Cardiac fibroblast (primary cell): Measurements from ENCODE around the gene CABCOCO1.

Experiments
- DNase-seq, 2 donors: peaks; one replicate each; pipeline versions ENCODE4 v3.0.0 to v3.0.0-alpha.2; 2010; ENCODE audit warnings: low read depth in 2 of 2
- H3K4me3 ChIP-seq, 2 donors: replicated peaks in 1 of 2; 1 replicate in 1 of 2; 2 replicates in 1 of 2; pipeline ENCODE4 v1.5.1; 2011; ENCODE audit warnings: low read depth in 2 of 2, low read length in 2 of 2, mild to moderate bottlenecking in 2 of 2, moderate library complexity in 1 of 2
- TF ChIP-seq, protein P1 (sequence below): IDR thresholded peaks from one replicate; pipeline ENCODE4 v1.5.1; 2011; ENCODE audit warnings: low read depth, mild to moderate bottlenecking, low read length, inconsistent platforms

The CABCOCO1 gene

DNA sequence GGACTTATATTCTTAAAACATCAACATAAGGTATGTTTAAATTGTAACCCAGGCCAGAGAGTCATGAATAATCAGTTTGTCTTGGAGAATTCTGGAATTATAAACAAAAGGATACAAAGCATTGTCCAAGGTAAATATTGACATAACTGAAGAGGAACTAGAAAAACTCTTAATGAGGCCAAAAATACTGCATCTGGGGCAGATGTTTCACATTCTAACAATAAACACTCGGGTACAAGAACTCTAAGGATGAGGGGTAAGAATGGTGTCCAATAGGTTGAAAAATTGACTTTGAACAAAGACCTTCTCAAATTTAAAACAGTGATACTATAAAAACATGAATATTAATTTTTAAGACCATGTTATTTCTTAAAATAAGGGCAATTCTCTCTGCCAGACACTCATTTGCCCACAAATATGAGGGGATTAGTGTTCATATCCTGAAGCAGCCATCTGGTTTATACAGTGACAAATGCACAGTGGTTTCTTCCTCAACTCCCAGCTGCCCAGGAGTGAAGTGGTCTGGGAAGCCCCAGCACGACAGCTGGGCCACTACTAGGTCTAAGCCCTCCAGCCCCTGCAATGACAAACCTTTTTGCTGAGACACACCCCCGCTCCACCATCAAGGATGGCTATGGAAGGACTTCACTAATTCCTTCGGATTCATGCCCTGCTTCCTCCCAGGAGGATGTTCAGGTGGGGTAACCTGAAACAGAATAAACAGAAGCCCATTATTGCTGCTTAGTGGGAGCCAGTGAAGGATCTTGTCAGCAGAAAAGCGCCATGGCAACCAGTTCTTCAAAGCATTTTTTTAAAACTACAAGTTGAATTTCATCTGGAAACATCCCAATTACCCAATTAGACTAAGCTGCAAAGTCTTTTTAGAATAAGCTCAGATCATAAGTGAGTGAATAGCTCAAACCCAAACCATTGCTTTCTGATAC, 131.3 kb downstream of the CABCOCO1 start:
- no peak overlapping the region for H3K4me3 ChIP-seq
- DNase-seq, result peak; percentile 43 to 67
- TF ChIP-seq, protein P1, sequence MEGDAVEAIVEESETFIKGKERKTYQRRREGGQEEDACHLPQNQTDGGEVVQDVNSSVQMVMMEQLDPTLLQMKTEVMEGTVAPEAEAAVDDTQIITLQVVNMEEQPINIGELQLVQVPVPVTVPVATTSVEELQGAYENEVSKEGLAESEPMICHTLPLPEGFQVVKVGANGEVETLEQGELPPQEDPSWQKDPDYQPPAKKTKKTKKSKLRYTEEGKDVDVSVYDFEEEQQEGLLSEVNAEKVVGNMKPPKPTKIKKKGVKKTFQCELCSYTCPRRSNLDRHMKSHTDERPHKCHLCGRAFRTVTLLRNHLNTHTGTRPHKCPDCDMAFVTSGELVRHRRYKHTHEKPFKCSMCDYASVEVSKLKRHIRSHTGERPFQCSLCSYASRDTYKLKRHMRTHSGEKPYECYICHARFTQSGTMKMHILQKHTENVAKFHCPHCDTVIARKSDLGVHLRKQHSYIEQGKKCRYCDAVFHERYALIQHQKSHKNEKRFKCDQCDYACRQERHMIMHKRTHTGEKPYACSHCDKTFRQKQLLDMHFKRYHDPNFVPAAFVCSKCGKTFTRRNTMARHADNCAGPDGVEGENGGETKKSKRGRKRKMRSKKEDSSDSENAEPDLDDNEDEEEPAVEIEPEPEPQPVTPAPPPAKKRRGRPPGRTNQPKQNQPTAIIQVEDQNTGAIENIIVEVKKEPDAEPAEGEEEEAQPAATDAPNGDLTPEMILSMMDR, result no peak

DNA sequence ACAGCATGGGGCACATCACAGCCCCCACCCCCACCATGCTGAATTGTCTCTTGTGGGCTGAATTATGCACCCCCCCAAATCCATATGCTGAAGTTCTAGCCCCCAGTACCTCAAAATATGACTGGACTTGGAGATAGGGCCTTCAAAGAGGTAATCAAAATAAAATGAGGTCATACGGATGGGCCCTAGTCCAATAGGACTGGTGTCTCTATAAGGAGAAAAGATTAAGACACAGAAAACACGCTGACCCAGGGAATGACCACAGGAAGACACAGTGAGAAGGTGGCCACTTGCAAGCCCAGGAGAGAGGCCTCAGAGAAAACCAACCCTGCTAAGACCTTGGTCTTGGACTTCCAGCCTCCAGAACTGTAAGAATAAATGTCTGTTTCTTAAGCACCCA, 132.4 kb downstream of the CABCOCO1 start:
- no peak for DNase-seq
- TF ChIP-seq, protein P1, result no peak
- no peak overlapping the region for H3K4me3 ChIP-seq

DNA sequence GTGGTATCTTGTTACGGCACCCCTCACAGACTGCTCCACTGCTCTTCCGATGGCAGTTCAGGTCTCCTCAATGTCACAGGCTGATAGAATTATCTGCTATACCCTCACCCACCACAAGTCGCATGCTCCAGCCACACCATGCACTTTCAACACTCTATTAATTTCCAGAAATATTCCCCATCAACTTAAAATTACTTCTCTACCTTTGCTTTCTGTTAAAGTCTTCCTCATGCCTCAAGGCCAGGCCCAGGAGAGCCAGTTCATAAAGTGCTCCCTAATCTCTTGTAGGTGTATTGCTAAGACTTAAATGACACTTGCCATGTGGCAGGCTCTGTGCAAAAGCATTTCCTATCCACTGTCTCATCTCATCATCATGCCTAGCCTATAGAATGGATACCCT, 132.8 kb downstream of the CABCOCO1 start:
- no peak overlapping the region for H3K4me3 ChIP-seq
- TF ChIP-seq, protein P1, result peak; percentile 19
- DNase-seq, result no peak

DNA sequence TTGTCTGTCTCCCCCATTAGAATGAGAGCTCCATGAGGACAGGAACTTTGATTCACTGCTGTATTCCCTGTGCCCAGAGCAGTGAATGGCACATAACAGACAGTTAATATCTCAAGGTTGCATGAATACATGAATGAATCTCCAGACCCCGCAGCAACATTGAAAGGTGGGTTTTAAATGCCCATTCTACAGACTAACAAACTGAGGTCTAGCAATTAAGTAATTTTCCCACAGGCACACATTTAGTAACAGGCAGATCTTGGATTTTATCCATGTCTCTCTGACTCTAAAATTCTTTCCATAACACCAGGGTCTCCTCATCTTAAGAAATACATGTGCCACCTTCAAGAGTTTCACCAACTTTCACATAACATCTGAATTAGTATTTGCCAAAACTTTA, 134.1 kb downstream of the CABCOCO1 start:
- TF ChIP-seq, protein P1, result no peak
- DNase-seq, result no peak
- H3K4me3 ChIP-seq, result no peak overlapping the region

DNA sequence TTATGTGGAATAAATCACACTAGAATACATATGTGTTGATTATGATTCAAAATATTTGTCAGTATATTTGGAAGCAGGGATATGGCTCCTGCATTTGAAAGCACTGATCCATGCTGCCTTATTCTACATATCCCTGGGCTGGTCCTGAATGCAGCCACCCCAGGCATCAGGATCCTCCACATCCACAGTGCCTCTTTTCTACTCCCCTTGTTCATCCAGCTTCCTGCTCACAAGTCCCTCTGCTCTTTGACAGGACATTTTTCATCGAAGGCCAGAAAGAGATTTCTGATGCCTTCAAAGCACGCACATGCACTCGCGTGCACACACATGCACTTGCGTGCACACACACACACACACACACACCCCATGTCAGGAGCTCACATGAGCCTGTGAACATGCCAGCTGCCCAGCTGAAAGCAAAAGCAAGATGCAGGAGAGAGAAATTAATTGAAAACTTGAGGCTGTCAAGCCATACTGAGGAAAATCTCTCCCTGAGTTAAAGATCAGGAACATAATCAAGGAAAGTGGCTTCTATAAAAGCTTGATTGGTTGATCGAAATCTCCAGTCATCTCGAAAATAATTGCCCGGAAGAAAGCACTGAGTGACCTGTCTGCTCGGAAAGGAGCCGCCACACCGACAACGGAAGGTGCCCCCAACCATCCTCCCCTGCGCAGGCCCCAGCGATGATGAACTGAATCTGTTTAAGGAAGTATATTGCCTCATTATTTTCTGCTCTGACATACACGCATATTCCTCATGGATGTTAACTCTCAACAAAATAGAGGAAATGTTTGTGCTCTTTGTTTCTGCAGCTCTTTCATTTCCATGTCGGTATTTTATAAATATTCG, 134.8 kb downstream of the CABCOCO1 start:
- TF ChIP-seq, protein P1, result no peak
- no peak overlapping the region for H3K4me3 ChIP-seq
- DNase-seq, result no peak

DNA sequence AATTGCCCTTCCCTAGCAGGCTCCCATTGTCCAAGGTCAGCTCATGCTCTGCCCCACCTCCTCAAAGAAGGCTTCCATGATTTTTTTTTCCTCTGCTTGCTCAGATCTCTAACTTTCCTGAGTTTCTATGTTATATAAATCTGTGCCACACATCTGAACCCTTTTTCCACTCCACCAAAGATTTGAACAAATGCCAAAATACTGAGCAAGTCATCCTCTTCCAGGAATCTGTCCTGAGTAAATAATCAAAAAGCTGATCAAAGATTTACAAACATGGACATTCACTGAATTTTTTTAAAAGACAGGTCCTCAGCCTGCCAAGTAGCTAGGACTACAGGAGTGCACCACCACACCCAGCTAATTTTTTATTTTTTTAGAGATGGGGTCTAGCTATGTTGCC, 136.0 kb downstream of the CABCOCO1 start:
- DNase-seq, result no peak
- TF ChIP-seq, protein P1, result no peak
- no peak overlapping the region for H3K4me3 ChIP-seq
